GM12873 (cell line): ENCODE results near the gene ZNF335.

Experiments used
- CTCF ChIP-seq: IDR thresholded peaks from 2 replicates; pipeline ENCODE4 v1.5.1; 2012; ENCODE audit warnings: low read depth, mild to moderate bottlenecking, moderate library complexity, low read length, control low read depth; ENCODE audit not compliant: insufficient read depth; ENCODE audit errors: missing control alignments

ZNF335 gene

GRCh38 chr20:45991616-45992015 is 19.6 kb upstream of the ZNF335 start:
- no peak for TF ChIP-seq CTCF

- peak; percentile 97 for TF ChIP-seq CTCF
Observed at GRCh38 chr20:45987108-45987780, 15.2 kb upstream of the ZNF335 start.

GRCh38 chr20:45985573-45985972 is 13.6 kb upstream of the ZNF335 start:
- no peak for TF ChIP-seq CTCF

- no peak for TF ChIP-seq CTCF
Observed at GRCh38 chr20:45983279-45983743, 11.3 kb upstream of the ZNF335 start.

GRCh38 chr20:45981261-45981660 is 9.3 kb upstream of the ZNF335 start:
- TF ChIP-seq CTCF: no peak

GRCh38 chr20:45976086-45976485 is 4.1 kb upstream of the ZNF335 start:
- TF ChIP-seq CTCF: no peak

- TF ChIP-seq CTCF: no peak
Observed at GRCh38 chr20:45975686-45976085, 3.7 kb upstream of the ZNF335 start.
